Upper lobe of left lung (tissue), 4 donors: ENCODE measurements around the gene LEKR1.

Source experiments
- EP300 ChIP-seq, 4 donors: sonication (generic); formaldehyde crosslinking; IDR thresholded peaks; one replicate each; pipeline ENCODE4 v1.5.1; 2017; ENCODE audit warnings: antibody characterized with exemption in 4 of 4, control low read depth in 2 of 4
- POLR2A ChIP-seq, 4 donors: fragments of 450-650 bp; IDR thresholded peaks; one replicate each; pipeline ENCODE4 v1.5.1; 2016 to 2017; ENCODE audit warnings: antibody characterized with exemption in 4 of 4, mild to moderate bottlenecking in 2 of 4

- TF ChIP-seq POLR2A (IDR thresholded peaks at IDR 0.05) (no peak), EP300 (IDR thresholded peaks at IDR 0.05) (no peak)
These were observed 115.2 kb downstream of the LEKR1 start for GRCh38 chr3:156941311-156941710.
